Right atrium auricular region (tissue), 2 donors: ENCODE measurements around the gene KLF17. TPM values are rescaled to one million over a fixed set of nuclear protein-coding genes. Genes with fewer than 3 reads are reported as not detected.

Experiments used
- DNase-seq: peaks from one replicate; pipeline ENCODE4 v3.0.0-alpha.2; 2019; ENCODE audit warnings: low spot score
- H3K27ac ChIP-seq, 2 donors: fragments of 200-600 bp; sonication (generic); 1 replicate in 1 of 2; 2 replicates in 1 of 2; pipeline ENCODE4 v1.5.1; 2016 to 2019
- H3K27me3 ChIP-seq, 2 donors: fragments of 200-600 bp; sonication (generic); one replicate each; pipeline versions ENCODE4 v1.5.1 to v1.6.0; 2017 to 2019
- H3K36me3 ChIP-seq: fragments of 200-600 bp; sonication (generic); one replicate; pipeline ENCODE4 v1.5.1; 2016
- H3K4me1 ChIP-seq, 2 donors: fragments of 200-600 bp; sonication (generic); one replicate each; pipeline versions ENCODE4 v1.5.1 to v1.6.0; 2017 to 2019
- H3K4me3 ChIP-seq, 2 donors: fragments of 200-600 bp; sonication (generic); 1 replicate in 1 of 2; 2 replicates in 1 of 2; pipeline ENCODE4 v1.5.1; 2017 to 2019; ENCODE audit warnings: mild to moderate bottlenecking in 1 of 2, moderate library complexity in 1 of 2
- H3K9me3 ChIP-seq, 2 donors: fragments of 200-600 bp; sonication (generic); one replicate each; pipeline ENCODE4 v1.5.1; 2019
- total RNA-seq, 2 donors: library from RNA; depleted of rRNA; stranded (reverse); fragments of >200 nt; gene quantifications; one replicate each; pipeline ENCODE4 v1.1.0, GENCODE V29; 2016
- TF ChIP-seq, protein P1 (sequence below), 2 donors: fragments of 200-600 bp; sonication (generic); IDR thresholded peaks; one replicate each; pipeline ENCODE4 v1.5.1; 2019; ENCODE audit warnings: antibody characterized with exemption in 2 of 2

KLF17 gene
- total RNA-seq, 2 donors from 2014 or later, result not detected

DNA sequence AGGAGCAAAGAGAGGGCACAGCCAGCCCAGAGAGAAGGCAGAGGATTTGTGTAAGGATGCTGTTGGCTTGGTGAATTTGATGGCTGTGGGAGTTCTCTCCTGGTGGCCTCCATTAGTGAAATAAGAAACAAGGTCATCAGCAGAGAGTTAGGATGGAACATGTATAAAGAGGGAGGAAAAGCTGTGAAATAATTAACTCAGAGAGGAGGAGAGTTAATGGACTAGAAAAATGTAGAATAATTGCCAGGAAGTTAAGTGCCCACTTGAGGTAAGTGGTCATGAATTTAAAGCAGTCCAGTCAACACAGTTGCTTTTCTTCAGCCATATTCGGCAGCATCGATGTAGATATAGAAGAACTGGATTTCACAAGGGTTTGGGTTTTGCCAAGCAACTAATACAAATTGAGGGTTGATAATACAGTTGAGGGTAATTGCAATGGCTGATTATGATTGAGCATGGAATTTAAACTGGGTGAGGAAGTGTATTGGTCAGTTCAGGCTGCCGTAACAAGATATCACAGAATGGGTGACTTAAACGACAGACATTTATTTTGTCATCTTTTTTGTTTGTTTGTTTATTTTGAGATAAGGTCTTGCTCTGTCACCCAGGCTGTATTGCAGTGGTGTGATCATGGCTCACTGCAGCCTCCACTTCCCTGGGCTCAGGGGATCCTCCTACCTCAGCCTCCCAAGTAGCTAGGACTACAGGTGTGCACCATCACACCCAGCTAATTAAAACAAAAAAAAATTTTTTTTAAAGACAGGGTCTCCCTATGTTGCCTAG, 31.7 kb upstream of the KLF17 start:
- DNase-seq, result no peak
- Histone ChIP-seq H3K9me3 (no peaks in the 10 kb centered on the region), H3K4me1 (peaks cover 0 to 6% of the 10 kb centered on the region in 2 donors), H3K4me3 (no peak overlapping the region), H3K27me3 (no peaks in the 10 kb centered on the region), H3K36me3 (no peaks in the 10 kb centered on the region), H3K27ac (no peak overlapping the region)
- TF ChIP-seq, protein P1, sequence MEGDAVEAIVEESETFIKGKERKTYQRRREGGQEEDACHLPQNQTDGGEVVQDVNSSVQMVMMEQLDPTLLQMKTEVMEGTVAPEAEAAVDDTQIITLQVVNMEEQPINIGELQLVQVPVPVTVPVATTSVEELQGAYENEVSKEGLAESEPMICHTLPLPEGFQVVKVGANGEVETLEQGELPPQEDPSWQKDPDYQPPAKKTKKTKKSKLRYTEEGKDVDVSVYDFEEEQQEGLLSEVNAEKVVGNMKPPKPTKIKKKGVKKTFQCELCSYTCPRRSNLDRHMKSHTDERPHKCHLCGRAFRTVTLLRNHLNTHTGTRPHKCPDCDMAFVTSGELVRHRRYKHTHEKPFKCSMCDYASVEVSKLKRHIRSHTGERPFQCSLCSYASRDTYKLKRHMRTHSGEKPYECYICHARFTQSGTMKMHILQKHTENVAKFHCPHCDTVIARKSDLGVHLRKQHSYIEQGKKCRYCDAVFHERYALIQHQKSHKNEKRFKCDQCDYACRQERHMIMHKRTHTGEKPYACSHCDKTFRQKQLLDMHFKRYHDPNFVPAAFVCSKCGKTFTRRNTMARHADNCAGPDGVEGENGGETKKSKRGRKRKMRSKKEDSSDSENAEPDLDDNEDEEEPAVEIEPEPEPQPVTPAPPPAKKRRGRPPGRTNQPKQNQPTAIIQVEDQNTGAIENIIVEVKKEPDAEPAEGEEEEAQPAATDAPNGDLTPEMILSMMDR (IDR thresholded peaks at IDR 0.05), result no peak

DNA sequence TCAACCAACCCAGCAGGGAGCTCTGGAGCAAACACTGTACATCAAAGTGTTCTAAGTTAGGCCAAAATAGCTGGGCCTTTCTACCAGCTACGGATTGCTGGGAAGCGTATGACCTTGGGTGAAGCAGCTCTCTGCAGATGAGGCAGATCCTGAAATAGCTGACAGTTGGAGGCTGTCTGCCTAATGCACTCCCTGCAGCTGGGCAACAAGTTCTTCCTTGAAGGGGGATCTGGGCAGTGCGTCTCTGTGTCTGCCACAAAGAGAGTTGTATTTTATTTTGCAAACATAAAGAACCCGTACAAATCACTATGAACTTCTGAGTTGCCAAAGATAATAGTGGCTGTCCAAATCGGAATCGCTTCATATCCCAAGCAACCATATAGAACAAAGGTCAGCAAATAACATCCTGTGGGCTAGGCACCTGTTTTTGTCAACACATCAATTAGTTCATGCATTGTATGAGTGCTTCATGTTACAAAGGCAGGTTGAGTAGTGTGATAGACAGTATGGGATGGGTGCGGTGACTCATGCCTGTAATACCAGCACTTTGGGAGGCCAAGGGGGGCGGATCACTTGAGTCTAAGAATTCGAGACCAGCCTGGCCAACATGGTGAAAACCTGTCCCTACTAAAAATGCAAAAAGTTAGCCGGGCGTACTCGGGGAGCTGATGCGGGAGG, 29.1 kb upstream of the KLF17 start:
- TF ChIP-seq, protein P1 (IDR thresholded peaks at IDR 0.05), result no peak
- H3K4me3 ChIP-seq, result no peak overlapping the region
- DNase-seq, result no peak
- no peaks in the 10 kb centered on the region for H3K27me3 ChIP-seq
- H3K9me3 ChIP-seq, result peaks cover 0 to 10% of the 10 kb centered on the region in 2 donors
- H3K27ac ChIP-seq, result no peak overlapping the region
- H3K36me3 ChIP-seq, result no peaks in the 10 kb centered on the region
- H3K4me1 ChIP-seq, result peaks cover 0 to 6% of the 10 kb centered on the region in 2 donors

DNA sequence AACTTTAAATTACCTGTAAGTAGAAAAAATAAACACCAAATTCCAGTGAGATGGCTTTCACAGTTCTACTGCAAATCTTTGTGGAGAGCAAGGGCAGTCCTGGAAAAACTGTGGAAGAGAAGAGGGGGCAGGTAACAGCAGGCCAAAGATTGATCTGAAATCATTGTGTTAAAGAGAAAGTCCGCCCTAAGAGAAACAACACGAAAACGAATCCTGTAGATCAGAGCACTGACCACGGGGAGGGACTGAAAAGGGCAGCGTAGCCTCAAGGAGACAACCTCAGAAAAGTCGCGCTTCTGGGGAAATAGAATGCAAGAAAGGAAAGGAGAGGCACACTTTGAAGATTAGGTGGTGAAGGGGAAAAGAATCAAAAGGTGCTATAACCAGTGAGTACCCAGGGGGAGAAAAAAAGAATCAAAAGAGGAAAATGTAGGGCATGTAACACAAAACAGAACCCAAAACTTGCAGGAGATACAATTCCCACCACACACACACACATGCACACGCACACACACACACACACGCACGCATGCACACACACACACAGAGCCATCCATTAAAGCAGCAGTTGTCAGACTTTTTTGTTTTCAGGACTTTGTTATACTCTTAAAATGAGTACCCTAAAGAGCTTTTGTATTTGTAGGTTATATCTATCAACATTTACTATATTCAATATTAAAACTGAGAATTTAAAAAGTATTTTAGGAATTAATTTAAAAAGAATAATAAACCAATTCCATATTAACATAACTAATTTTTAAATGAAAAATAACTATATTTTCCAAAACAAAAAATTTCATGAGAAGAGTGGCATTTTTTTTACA, 28.0 kb upstream of the KLF17 start:
- H3K4me3 ChIP-seq, result no peak overlapping the region
- DNase-seq, result no peak
- H3K27me3 ChIP-seq, result no peaks in the 10 kb centered on the region
- no peak overlapping the region for H3K27ac ChIP-seq
- peaks cover 0 to 6% of the 10 kb centered on the region in 2 donors for H3K4me1 ChIP-seq
- no peaks in the 10 kb centered on the region for H3K36me3 ChIP-seq
- TF ChIP-seq, protein P1 (IDR thresholded peaks at IDR 0.05), result no peak
- H3K9me3 ChIP-seq, result peaks cover 0 to 12% of the 10 kb centered on the region in 2 donors

DNA sequence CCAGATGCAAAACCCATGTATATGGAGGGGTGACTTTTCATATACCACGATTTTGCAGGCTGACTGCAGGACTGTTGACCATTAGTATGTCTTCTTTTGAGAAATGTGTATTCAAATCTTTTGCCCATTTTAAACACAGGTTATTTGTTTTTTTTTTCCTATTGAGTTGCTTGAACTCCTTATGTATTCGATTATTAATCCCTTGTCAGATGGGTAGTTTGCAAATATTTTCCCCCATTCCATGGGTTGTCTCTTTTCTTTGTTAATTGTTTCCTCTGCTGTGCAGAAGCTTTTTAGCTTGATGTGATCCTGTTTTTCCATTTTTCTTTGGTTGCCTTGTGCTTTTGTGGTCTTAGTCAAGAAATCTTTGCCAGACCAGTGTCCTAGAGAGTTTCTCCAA, 24.6 kb upstream of the KLF17 start:
- no peak for DNase-seq
- Histone ChIP-seq H3K36me3 (no peaks in the 10 kb centered on the region), H3K4me1 (peaks cover 0 to 6% of the 10 kb centered on the region in 2 donors), H3K4me3 (no peak overlapping the region), H3K27me3 (no peaks in the 10 kb centered on the region), H3K27ac (no peak overlapping the region), H3K9me3 (peaks cover 0 to 12% of the 10 kb centered on the region in 2 donors)
- TF ChIP-seq, protein P1 (IDR thresholded peaks at IDR 0.05), result no peak

DNA sequence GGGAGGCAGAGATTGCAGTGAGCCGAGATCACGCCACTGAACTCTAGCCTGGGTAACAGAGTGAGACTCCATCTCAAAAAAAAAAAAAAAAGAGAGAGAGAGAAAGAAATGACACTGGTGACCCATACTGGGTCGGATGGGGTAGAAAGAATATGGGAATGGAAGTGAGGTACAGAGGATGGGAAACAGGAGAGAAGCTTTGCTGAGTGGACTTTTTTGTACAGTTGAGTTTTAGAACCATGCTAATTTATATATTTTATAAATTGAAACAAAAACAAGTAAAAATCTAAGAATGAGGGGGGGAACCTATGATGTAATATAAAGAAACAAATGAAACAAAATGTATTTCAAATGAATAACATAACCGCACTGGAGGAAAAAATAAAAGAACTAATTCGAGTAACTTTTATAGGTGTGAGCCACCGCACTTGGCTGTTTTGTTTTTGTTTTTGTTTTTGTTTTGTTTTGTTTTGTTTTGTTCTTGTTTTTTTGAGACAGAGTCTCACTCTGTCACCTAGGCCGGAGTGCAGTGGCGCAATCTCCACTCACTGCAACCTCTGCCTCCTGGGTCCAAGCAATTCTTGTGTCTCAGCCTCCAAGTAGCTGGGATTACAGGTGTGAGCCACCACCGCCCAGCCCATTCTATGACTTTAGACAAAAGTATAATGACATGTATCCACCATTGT, 18.3 kb upstream of the KLF17 start:
- Histone ChIP-seq H3K27ac (no peak overlapping the region), H3K4me3 (no peak overlapping the region), H3K36me3 (no peaks in the 10 kb centered on the region), H3K4me1 (no peaks in the 10 kb centered on the region), H3K9me3 (no peaks in the 10 kb centered on the region), H3K27me3 (no peaks in the 10 kb centered on the region)
- TF ChIP-seq, protein P1 (IDR thresholded peaks at IDR 0.05), result no peak
- DNase-seq, result no peak
